ENCODE results near the gene INSRR. TPM values are rescaled to one million over a fixed set of nuclear protein-coding genes. Genes with fewer than 3 reads are reported as not detected.

Gene INSRR
- total and polyA plus RNA-seq, 4 donors, result 0.01 TPM; not detected in 3

GRCh38 chr1:156814571-156815260 is 44.2 kb downstream of the INSRR start:
- WGBS, result 86% methylated on average over 7 of the region's 7 CpGs
- no peak for DNase-seq (ENCODE audit: low spot score)

GRCh38 chr1:156813750-156814570 is 45.0 kb downstream of the INSRR start:
- no peaks in the 10 kb centered on the region for H3K36me3 ChIP-seq (ENCODE audit: control insufficient read depth in 4 of 4, insufficient read depth in 3 of 4, low read depth in 1 of 4, low read length in 3 of 4)
- H3K4me1 ChIP-seq (ENCODE audit: control insufficient read depth in 4 of 4, insufficient read depth in 4 of 4, low read length in 3 of 4), result peaks cover 3 to 8% (median 6%) of the 10 kb centered on the region in 4 donors
- DNase-seq (ENCODE audit: low spot score), result peak; percentile 41
- no peak overlapping the region for H3K9ac ChIP-seq (ENCODE audit: low read depth in 1 of 2, low read length in 2 of 2)
- peak overlapping the region; percentile 74 to 84 for H3K27ac ChIP-seq (ENCODE audit: low read depth in 1 of 2, low read length in 2 of 2)
- peak overlapping the region in 2 of 3 donors; percentile 20 to 32 for H3K4me3 ChIP-seq (ENCODE audit: low read depth in 1 of 3, low read length in 3 of 3)
- H3K27me3 ChIP-seq (ENCODE audit: control insufficient read depth in 4 of 4, insufficient read depth in 4 of 4, low read length in 3 of 4), result no peaks in the 10 kb centered on the region
- no peaks in the 10 kb centered on the region for H3K9me3 ChIP-seq (ENCODE audit: control insufficient read depth in 4 of 4, low read length in 3 of 4)
- 14% methylated on average over 60 of the region's 60 CpGs for WGBS
- TF ChIP-seq NR2F2 (IDR thresholded peaks at IDR 0.05) (no peak), MAX (IDR thresholded peaks at IDR 0.05) (no peak), GABPA (IDR thresholded peaks at IDR 0.05 in 1 of 2, conservative IDR thresholded peaks at IDR 0.05 in 1 of 2) (no peak), ZBTB33 (IDR thresholded peaks at IDR 0.05) (no peak), YY1 (IDR thresholded peaks at IDR 0.05) (no peak), RAD21 (IDR thresholded peaks at IDR 0.05) (peak in 1 of 2 donors; percentile 42), EGR1 (IDR thresholded peaks at IDR 0.05; ENCODE audit: low read depth in 2 of 2) (no peak), FOXA1 (IDR thresholded peaks at IDR 0.05) (no peak), ATF3 (IDR thresholded peaks at IDR 0.05) (no peak), HNF4A (conservative IDR thresholded peaks at IDR 0.05) (no peak), REST (IDR thresholded peaks at IDR 0.05) (no peak), TAF1 (conservative IDR thresholded peaks at IDR 0.05) (no peak), RXRA (IDR thresholded peaks at IDR 0.05) (no peak), HNF4G (IDR thresholded peaks at IDR 0.05) (no peak), SP1 (IDR thresholded peaks at IDR 0.05) (no peak)

More at GRCh38 chr1:156814571-156815260, 44.2 kb downstream of the INSRR start:
- no peak overlapping the region for H3K4me3 ChIP-seq (ENCODE audit: low read depth in 1 of 3, low read length in 3 of 3)
- H3K36me3 ChIP-seq (ENCODE audit: control insufficient read depth in 4 of 4, insufficient read depth in 3 of 4, low read depth in 1 of 4, low read length in 3 of 4), result no peaks in the 10 kb centered on the region
- no peaks in the 10 kb centered on the region for H3K27me3 ChIP-seq (ENCODE audit: control insufficient read depth in 4 of 4, insufficient read depth in 4 of 4, low read length in 3 of 4)
- H3K4me1 ChIP-seq (ENCODE audit: control insufficient read depth in 4 of 4, insufficient read depth in 4 of 4, low read length in 3 of 4), result peaks cover 3 to 8% (median 6%) of the 10 kb centered on the region in 4 donors
- no peak for TF ChIP-seq RAD21 (IDR thresholded peaks at IDR 0.05)
- no peak for TF ChIP-seq CTCF (IDR thresholded peaks at IDR 0.05; ENCODE audit: low read depth, low read length, missing input control)
- no peak for TF ChIP-seq FOXA2 (IDR thresholded peaks at IDR 0.05)
- no peak for TF ChIP-seq ATF3 (IDR thresholded peaks at IDR 0.05)
- TF ChIP-seq EGR1 (IDR thresholded peaks at IDR 0.05; ENCODE audit: low read depth in 2 of 2), result no peak
- H3K27ac ChIP-seq (ENCODE audit: low read depth in 1 of 2, low read length in 2 of 2), result peak overlapping the region; percentile 74 to 84
- no peak overlapping the region for H3K9ac ChIP-seq (ENCODE audit: low read depth in 1 of 2, low read length in 2 of 2)
- no peaks in the 10 kb centered on the region for H3K9me3 ChIP-seq (ENCODE audit: control insufficient read depth in 4 of 4, low read length in 3 of 4)
